ENCODE measurements around the gene GLUL. TPM values are rescaled to one million over a fixed set of nuclear protein-coding genes. Genes with fewer than 3 reads are reported as not detected.
"Not testable (repeated sequence)": the region's sequence is repeated elsewhere in the genome, so short reads cannot be mapped to it uniquely, and the experiment has no call there.

Gene GLUL
- total RNA-seq, 1 donor from 2014 or later = 264 TPM

GRCh38 chr1:182383037-182383661 is 8.4 kb downstream of the GLUL start:
- Mint-ChIP-seq H3K4me1 (no peaks in the 10 kb centered on the region), H3K27me3 (ENCODE audit: low read depth) (no peaks in the 10 kb centered on the region)

GRCh38 chr1:182381962-182382819 is 9.4 kb downstream of the GLUL start:
- no peak overlapping the region for H3K27ac Mint-ChIP-seq
- H3K4me1 Mint-ChIP-seq = no peaks in the 10 kb centered on the region
- peaks cover 52% of the 10 kb centered on the region for H3K36me3 Mint-ChIP-seq

More at GRCh38 chr1:182383037-182383661, 8.4 kb downstream of the GLUL start:
- TF ChIP-seq CTCF (IDR thresholded peaks at IDR 0.05; ENCODE audit: unreplicated experiment) = no peak
- DNase-seq (ENCODE audit: low spot score in 2 of 2, unreplicated experiment in 2 of 2) = no peak
- H3K9me3 Mint-ChIP-seq = no peaks in the 10 kb centered on the region
- H3K36me3 Mint-ChIP-seq = peaks cover 61% of the 10 kb centered on the region
- H3K4me3 Mint-ChIP-seq = no peak overlapping the region
- no peak overlapping the region for H3K27ac Mint-ChIP-seq

GRCh38 chr1:182380199-182380598 is 11.4 kb downstream of the GLUL start:
- no peak for DNase-seq (ENCODE audit: low spot score in 2 of 2, unreplicated experiment in 2 of 2)
- peaks cover 34% of the 10 kb centered on the region for H3K36me3 Mint-ChIP-seq
- no peaks in the 10 kb centered on the region for H3K27me3 Mint-ChIP-seq (ENCODE audit: low read depth)
- no peak overlapping the region for H3K4me3 Mint-ChIP-seq
- no peaks in the 10 kb centered on the region for H3K4me1 Mint-ChIP-seq
- no peak overlapping the region for H3K27ac Mint-ChIP-seq
- TF ChIP-seq CTCF (IDR thresholded peaks at IDR 0.05; ENCODE audit: unreplicated experiment) = no peak
- no peaks in the 10 kb centered on the region for H3K9me3 Mint-ChIP-seq

More at GRCh38 chr1:182381962-182382819, 9.4 kb downstream of the GLUL start:
- Mint-ChIP-seq H3K9me3 (no peaks in the 10 kb centered on the region), H3K27me3 (ENCODE audit: low read depth) (no peaks in the 10 kb centered on the region), H3K4me3 (no peak overlapping the region)
- no peak for DNase-seq (ENCODE audit: low spot score in 2 of 2, unreplicated experiment in 2 of 2)
- TF ChIP-seq CTCF (IDR thresholded peaks at IDR 0.05; ENCODE audit: unreplicated experiment) = no peak

GRCh38 chr1:182379781-182380180 is 11.8 kb downstream of the GLUL start:
- H3K27ac Mint-ChIP-seq; DNase-seq (ENCODE audit: low spot score in 2 of 2, unreplicated experiment in 2 of 2): not testable (repeated sequence)

GRCh38 chr1:182376936-182377574 is 14.5 kb downstream of the GLUL start:
- Mint-ChIP-seq H3K9me3 (no peaks in the 10 kb centered on the region), H3K36me3 (peaks cover 10% of the 10 kb centered on the region), H3K27ac (no peak overlapping the region), H3K27me3 (ENCODE audit: low read depth) (no peaks in the 10 kb centered on the region), H3K4me3 (no peak overlapping the region), H3K4me1 (no peaks in the 10 kb centered on the region)
- no peak for DNase-seq (ENCODE audit: low spot score in 2 of 2, unreplicated experiment in 2 of 2)
- TF ChIP-seq CTCF (IDR thresholded peaks at IDR 0.05; ENCODE audit: unreplicated experiment) = no peak

More at GRCh38 chr1:182379781-182380180, 11.8 kb downstream of the GLUL start:
- not testable (repeated sequence) for H3K4me3 Mint-ChIP-seq; H3K4me1 Mint-ChIP-seq; H3K9me3 Mint-ChIP-seq; H3K27me3 Mint-ChIP-seq (ENCODE audit: low read depth)
- H3K36me3 Mint-ChIP-seq = peaks cover 31% of the 10 kb centered on the region

Measured in mesothelial cell of epicardium (in vitro differentiated cells).